C4-2B (cell line): ENCODE data around the gene PTGR2.

ENCODE experiments used
- ZFX ChIP-seq: fragments of 450-650 bp; IDR thresholded peaks from 2 replicates; pipeline ENCODE4 v1.6.1; 2017
- TF ChIP-seq, protein P1 (sequence below): fragments of 450-650 bp; conservative IDR thresholded peaks from 2 replicates; pipeline ENCODE4 v1.5.1; 2017; ENCODE audit warnings: mild to moderate bottlenecking

- TF ChIP-seq, protein P1, sequence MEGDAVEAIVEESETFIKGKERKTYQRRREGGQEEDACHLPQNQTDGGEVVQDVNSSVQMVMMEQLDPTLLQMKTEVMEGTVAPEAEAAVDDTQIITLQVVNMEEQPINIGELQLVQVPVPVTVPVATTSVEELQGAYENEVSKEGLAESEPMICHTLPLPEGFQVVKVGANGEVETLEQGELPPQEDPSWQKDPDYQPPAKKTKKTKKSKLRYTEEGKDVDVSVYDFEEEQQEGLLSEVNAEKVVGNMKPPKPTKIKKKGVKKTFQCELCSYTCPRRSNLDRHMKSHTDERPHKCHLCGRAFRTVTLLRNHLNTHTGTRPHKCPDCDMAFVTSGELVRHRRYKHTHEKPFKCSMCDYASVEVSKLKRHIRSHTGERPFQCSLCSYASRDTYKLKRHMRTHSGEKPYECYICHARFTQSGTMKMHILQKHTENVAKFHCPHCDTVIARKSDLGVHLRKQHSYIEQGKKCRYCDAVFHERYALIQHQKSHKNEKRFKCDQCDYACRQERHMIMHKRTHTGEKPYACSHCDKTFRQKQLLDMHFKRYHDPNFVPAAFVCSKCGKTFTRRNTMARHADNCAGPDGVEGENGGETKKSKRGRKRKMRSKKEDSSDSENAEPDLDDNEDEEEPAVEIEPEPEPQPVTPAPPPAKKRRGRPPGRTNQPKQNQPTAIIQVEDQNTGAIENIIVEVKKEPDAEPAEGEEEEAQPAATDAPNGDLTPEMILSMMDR: no peak
- no peak for TF ChIP-seq ZFX
These were observed 40.5 kb upstream of the PTGR2 start for GRCh38 chr14:73811164-73811503.
